KMS-11 (cell line): ENCODE measurements around the gene P2RX2.

Experiments
- H2AFZ ChIP-seq: fragments of 200-600 bp; sonication (generic); 2 replicates; pipeline ENCODE4 v1.6.1; 2016; ENCODE audit warnings: antibody characterized with exemption, mixed run types, low read depth
- H3K27ac ChIP-seq: fragments of 200-600 bp; sonication (generic); 2 replicates; pipeline ENCODE4 v1.6.1; 2016; ENCODE audit warnings: mild to moderate bottlenecking, mixed run types
- H3K27me3 ChIP-seq: fragments of 200-600 bp; sonication (generic); 2 replicates; pipeline ENCODE4 v1.6.1; 2017; ENCODE audit warnings: mild to moderate bottlenecking, low read depth, mixed run types, moderate library complexity; ENCODE audit not compliant: insufficient read depth
- H3K36me3 ChIP-seq: fragments of 200-600 bp; sonication (generic); 2 replicates; pipeline ENCODE4 v1.6.1; 2017; ENCODE audit warnings: mild to moderate bottlenecking, mixed run types; ENCODE audit not compliant: insufficient read depth
- H3K4me1 ChIP-seq: fragments of 200-600 bp; sonication (generic); 2 replicates; pipeline ENCODE4 v1.6.1; 2016; ENCODE audit warnings: mild to moderate bottlenecking, low read depth, mixed run types; ENCODE audit not compliant: poor library complexity, severe bottlenecking
- H3K4me2 ChIP-seq: fragments of 200-600 bp; sonication (generic); 2 replicates; pipeline ENCODE4 v1.7.0; 2016; ENCODE audit warnings: mild to moderate bottlenecking, mixed run types
- H3K4me3 ChIP-seq: fragments of 200-600 bp; sonication (generic); IDR thresholded peaks from 2 replicates; pipeline ENCODE4 v1.6.1; 2017; ENCODE audit warnings: low read depth, low read length, mixed read lengths; ENCODE audit not compliant: insufficient read depth
- H3K79me2 ChIP-seq: fragments of 200-600 bp; sonication (generic); 2 replicates; pipeline ENCODE4 v1.6.1; 2016; ENCODE audit warnings: low read depth, mixed run types; ENCODE audit not compliant: insufficient read depth
- H3K9ac ChIP-seq: fragments of 200-600 bp; sonication (generic); 2 replicates; pipeline ENCODE4 v1.6.1; 2016; ENCODE audit warnings: mild to moderate bottlenecking, mixed run types
- H4K20me1 ChIP-seq: fragments of 200-600 bp; sonication (generic); 2 replicates; pipeline ENCODE4 v1.6.1; 2016; ENCODE audit warnings: mild to moderate bottlenecking, mixed run types; ENCODE audit not compliant: insufficient read depth
- CTCF ChIP-seq: fragments of 200-600 bp; sonication (generic); conservative IDR thresholded peaks from 2 replicates; pipeline ENCODE4 v1.6.1; 2017; ENCODE audit warnings: low read depth, mild to moderate bottlenecking, antibody characterized with exemption, low read length, moderate library complexity, mixed read lengths

P2RX2 gene

GRCh38 chr12:132618683-132619043 lies at the start of gene P2RX2:
Gene P2RX2 (plus strand): TSS chr12:132618776. CDS start chr12:132618817, 41 bp downstream.
- H3K4me2 ChIP-seq = no peak within 1 kb of the TSS
- no peaks in the 10 kb centered on the region for H3K79me2 ChIP-seq
- H3K36me3 ChIP-seq = no peaks in the 10 kb centered on the region
- no peak within 1 kb of the TSS for H2AFZ ChIP-seq
- H3K27me3 ChIP-seq = no peaks in the 10 kb centered on the region
- H3K4me3 ChIP-seq = no peak within 1 kb of the TSS
- H4K20me1 ChIP-seq = no peaks in the 10 kb centered on the region
- H3K9ac ChIP-seq = no peak within 1 kb of the TSS
- H3K27ac ChIP-seq = no peak within 1 kb of the TSS
- TF ChIP-seq CTCF = no peak
- no peaks in the 10 kb centered on the region for H3K4me1 ChIP-seq

GRCh38 chr12:132568826-132569480 lies 49.6 kb upstream of the P2RX2 start:
- no peak overlapping the region for H3K9ac ChIP-seq
- H3K4me3 ChIP-seq = no peak overlapping the region
- H3K36me3 ChIP-seq = no peaks in the 10 kb centered on the region
- no peaks in the 10 kb centered on the region for H3K79me2 ChIP-seq
- TF ChIP-seq CTCF = no peak
- H4K20me1 ChIP-seq = no peaks in the 10 kb centered on the region
- no peak overlapping the region for H3K4me2 ChIP-seq
- no peak overlapping the region for H3K27ac ChIP-seq
- no peaks in the 10 kb centered on the region for H3K27me3 ChIP-seq
- H3K4me1 ChIP-seq = no peaks in the 10 kb centered on the region
- H2AFZ ChIP-seq = no peak overlapping the region

- no peaks in the 10 kb centered on the region for H4K20me1 ChIP-seq
- no peak overlapping the region for H3K4me2 ChIP-seq
- no peak for TF ChIP-seq CTCF
- H2AFZ ChIP-seq = no peak overlapping the region
- no peaks in the 10 kb centered on the region for H3K36me3 ChIP-seq
- H3K4me1 ChIP-seq = no peaks in the 10 kb centered on the region
- H3K27me3 ChIP-seq = no peaks in the 10 kb centered on the region
- H3K9ac ChIP-seq = no peak overlapping the region
- no peak overlapping the region for H3K4me3 ChIP-seq
- H3K27ac ChIP-seq = no peak overlapping the region
- H3K79me2 ChIP-seq = no peaks in the 10 kb centered on the region
Measured at GRCh38 chr12:132569856-132570480, 48.6 kb upstream of the P2RX2 start.

GRCh38 chr12:132570635-132571034 lies 47.9 kb upstream of the P2RX2 start:
- TF ChIP-seq CTCF = no peak
- H4K20me1 ChIP-seq = no peaks in the 10 kb centered on the region
- H3K4me3 ChIP-seq = no peak overlapping the region
- no peak overlapping the region for H3K4me2 ChIP-seq
- no peaks in the 10 kb centered on the region for H3K27me3 ChIP-seq
- no peak overlapping the region for H3K27ac ChIP-seq
- no peak overlapping the region for H3K9ac ChIP-seq
- H3K79me2 ChIP-seq = no peaks in the 10 kb centered on the region
- no peaks in the 10 kb centered on the region for H3K4me1 ChIP-seq
- no peaks in the 10 kb centered on the region for H3K36me3 ChIP-seq
- H2AFZ ChIP-seq = no peak overlapping the region
